Stimulated activated CD8-positive, alpha-beta memory T cell treated with anti-CD3 and anti-CD28 coated beads, Interleukin-15, amount 100 ng/mL, for 4 hours (primary cell): ENCODE results near the gene FGF4.
"Not testable (repeated sequence)": the region's sequence is repeated elsewhere in the genome, so short reads cannot be mapped to it uniquely, and the experiment has no call there.

ENCODE experiments used
- DNase-seq, 2 donors: peaks; one replicate each; pipeline ENCODE4 v3.0.0-alpha.2; 2020; ENCODE audit warnings: low read depth in 2 of 2

FGF4 gene

GRCh38 chr11:69773626-69774353 lies 1.4 kb downstream of the FGF4 start:
- DNase-seq, result no peak

GRCh38 chr11:69771466-69771865 lies 3.7 kb downstream of the FGF4 start:
- no peak for DNase-seq

- DNase-seq, result no peak
These were observed 4.6 kb downstream of the FGF4 start for GRCh38 chr11:69770540-69770939.

- no peak for DNase-seq
These were observed 9.6 kb downstream of the FGF4 start for GRCh38 chr11:69765498-69765995.

- DNase-seq, result not testable (repeated sequence)
These were observed 10.2 kb downstream of the FGF4 start for GRCh38 chr11:69764918-69765317.

GRCh38 chr11:69760319-69760718 lies 14.8 kb downstream of the FGF4 start:
- no peak for DNase-seq

GRCh38 chr11:69752890-69753289 lies 22.3 kb downstream of the FGF4 start:
- DNase-seq, result no peak

GRCh38 chr11:69750875-69751597 lies 24.1 kb downstream of the FGF4 start:
- no peak for DNase-seq

GRCh38 chr11:69750108-69750850 lies 24.9 kb downstream of the FGF4 start:
- DNase-seq, result no peak

GRCh38 chr11:69748637-69749036 lies 26.5 kb downstream of the FGF4 start:
- no peak for DNase-seq

- no peak for DNase-seq
These were observed 28.1 kb downstream of the FGF4 start for GRCh38 chr11:69746752-69747742.

GRCh38 chr11:69746140-69746539 lies 29.0 kb downstream of the FGF4 start:
- DNase-seq, result no peak

- DNase-seq, result no peak
These were observed 29.9 kb downstream of the FGF4 start for GRCh38 chr11:69745201-69745600.

GRCh38 chr11:69744435-69744834 lies 30.7 kb downstream of the FGF4 start:
- no peak for DNase-seq

- DNase-seq, result no peak
These were observed 40.3 kb downstream of the FGF4 start for GRCh38 chr11:69734841-69735240.

GRCh38 chr11:69734367-69734766 lies 40.8 kb downstream of the FGF4 start:
- no peak for DNase-seq

- no peak for DNase-seq
These were observed 42.2 kb downstream of the FGF4 start for GRCh38 chr11:69732910-69733309.

GRCh38 chr11:69731110-69731509 lies 44.0 kb downstream of the FGF4 start:
- no peak for DNase-seq

GRCh38 chr11:69730500-69730899 lies 44.6 kb downstream of the FGF4 start:
- no peak for DNase-seq

- DNase-seq, result no peak
These were observed 45.9 kb downstream of the FGF4 start for GRCh38 chr11:69729252-69729651.

GRCh38 chr11:69727266-69727665 lies 47.9 kb downstream of the FGF4 start:
- DNase-seq, result no peak
